Parathyroid adenoma (tissue), 2 donors: ENCODE measurements around the gene NKTR.

Experiments used
- H2AFZ ChIP-seq: fragments of 300-600 bp; sonication (generic); one replicate; pipeline ENCODE4 v1.7.0; 2017; ENCODE audit warnings: antibody characterized with exemption, mild to moderate bottlenecking
- H3K27ac ChIP-seq: fragments of 300-600 bp; sonication (generic); one replicate; pipeline ENCODE4 v1.7.0; 2017
- H3K27me3 ChIP-seq: fragments of 300-600 bp; sonication (generic); one replicate; pipeline ENCODE4 v1.7.0; 2017; ENCODE audit warnings: low read length; ENCODE audit not compliant: control insufficient read depth, insufficient read depth
- H3K36me3 ChIP-seq: fragments of 300-600 bp; sonication (generic); one replicate; pipeline ENCODE4 v1.7.0; 2017; ENCODE audit warnings: low read length; ENCODE audit not compliant: control insufficient read depth, insufficient read depth
- H3K4me1 ChIP-seq: fragments of 300-600 bp; sonication (generic); one replicate; pipeline ENCODE4 v1.7.0; 2017; ENCODE audit warnings: control low read depth
- H3K4me2 ChIP-seq: fragments of 300-600 bp; sonication (generic); one replicate; pipeline ENCODE4 v1.7.0; 2017; ENCODE audit warnings: low read length
- H3K4me3 ChIP-seq: fragments of 300-600 bp; sonication (generic); one replicate; pipeline ENCODE4 v1.7.0; 2017; ENCODE audit warnings: low read depth, low read length
- H3K79me2 ChIP-seq: fragments of 300-600 bp; sonication (generic); one replicate; pipeline ENCODE4 v1.7.0; 2017; ENCODE audit warnings: control low read depth
- H3K9ac ChIP-seq: fragments of 300-600 bp; sonication (generic); one replicate; pipeline ENCODE4 v1.7.0; 2017; ENCODE audit warnings: mild to moderate bottlenecking
- H3K9me3 ChIP-seq: fragments of 300-600 bp; sonication (generic); one replicate; pipeline ENCODE4 v1.7.0; 2017; ENCODE audit warnings: low read length; ENCODE audit not compliant: control insufficient read depth
- CTCF ChIP-seq: fragments of 300-600 bp; sonication (generic); IDR thresholded peaks from one replicate; pipeline ENCODE4 v1.7.0; 2017; ENCODE audit warnings: antibody characterized with exemption, mild to moderate bottlenecking
- donor health status: primary hyperparathyroidism.

Gene NKTR

DNA sequence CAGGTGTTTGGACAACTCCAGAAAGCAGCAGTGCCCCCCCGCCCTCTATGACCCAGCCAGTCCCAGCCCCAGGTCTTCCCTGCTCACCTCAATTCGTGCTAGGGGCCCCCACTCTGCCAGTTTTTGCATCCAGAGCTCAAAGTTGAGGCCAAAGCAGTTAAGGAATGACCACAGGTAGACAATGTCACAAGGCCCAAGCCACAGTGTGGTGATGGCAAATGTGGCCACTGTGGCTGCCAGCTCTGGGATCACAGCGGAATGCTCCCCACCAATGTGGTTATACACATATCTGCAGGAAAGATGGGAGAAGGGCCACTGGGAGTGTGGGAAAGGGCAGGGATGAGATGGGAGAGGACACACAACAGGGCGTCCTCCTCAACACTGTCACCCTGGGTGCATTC lies 93.0 kb downstream of the NKTR start:
- H3K36me3 ChIP-seq: no peaks in the 10 kb centered on the region
- H3K27ac ChIP-seq: no peak overlapping the region
- H3K9me3 ChIP-seq: no peaks in the 10 kb centered on the region
- TF ChIP-seq CTCF: no peak
- no peak overlapping the region for H3K9ac ChIP-seq
- no peak overlapping the region for H2AFZ ChIP-seq
- H3K79me2 ChIP-seq: no peaks in the 10 kb centered on the region
- no peaks in the 10 kb centered on the region for H3K27me3 ChIP-seq
- no peak overlapping the region for H3K4me2 ChIP-seq
- peaks cover 4% of the 10 kb centered on the region for H3K4me1 ChIP-seq
- no peak overlapping the region for H3K4me3 ChIP-seq

GRCh38 chr3:42694366-42694765 lies 93.9 kb downstream of the NKTR start:
- H3K27me3 ChIP-seq: no peaks in the 10 kb centered on the region
- no peaks in the 10 kb centered on the region for H3K36me3 ChIP-seq
- no peak overlapping the region for H3K27ac ChIP-seq
- no peaks in the 10 kb centered on the region for H3K9me3 ChIP-seq
- H3K9ac ChIP-seq: no peak overlapping the region
- no peak overlapping the region for H3K4me3 ChIP-seq
- no peak overlapping the region for H3K4me2 ChIP-seq
- no peak for TF ChIP-seq CTCF
- H2AFZ ChIP-seq: no peak overlapping the region
- peaks cover 8% of the 10 kb centered on the region for H3K4me1 ChIP-seq
- H3K79me2 ChIP-seq: no peaks in the 10 kb centered on the region

GRCh38 chr3:42696356-42697288 lies 96.1 kb downstream of the NKTR start:
- peaks cover 3% of the 10 kb centered on the region for H3K79me2 ChIP-seq
- no peak overlapping the region for H2AFZ ChIP-seq
- H3K4me1 ChIP-seq: peaks cover 18% of the 10 kb centered on the region
- no peaks in the 10 kb centered on the region for H3K27me3 ChIP-seq
- H3K4me3 ChIP-seq: no peak overlapping the region
- H3K4me2 ChIP-seq: no peak overlapping the region
- no peaks in the 10 kb centered on the region for H3K36me3 ChIP-seq
- no peak overlapping the region for H3K9ac ChIP-seq
- H3K27ac ChIP-seq: no peak overlapping the region
- TF ChIP-seq CTCF: no peak
- H3K9me3 ChIP-seq: no peaks in the 10 kb centered on the region

DNA sequence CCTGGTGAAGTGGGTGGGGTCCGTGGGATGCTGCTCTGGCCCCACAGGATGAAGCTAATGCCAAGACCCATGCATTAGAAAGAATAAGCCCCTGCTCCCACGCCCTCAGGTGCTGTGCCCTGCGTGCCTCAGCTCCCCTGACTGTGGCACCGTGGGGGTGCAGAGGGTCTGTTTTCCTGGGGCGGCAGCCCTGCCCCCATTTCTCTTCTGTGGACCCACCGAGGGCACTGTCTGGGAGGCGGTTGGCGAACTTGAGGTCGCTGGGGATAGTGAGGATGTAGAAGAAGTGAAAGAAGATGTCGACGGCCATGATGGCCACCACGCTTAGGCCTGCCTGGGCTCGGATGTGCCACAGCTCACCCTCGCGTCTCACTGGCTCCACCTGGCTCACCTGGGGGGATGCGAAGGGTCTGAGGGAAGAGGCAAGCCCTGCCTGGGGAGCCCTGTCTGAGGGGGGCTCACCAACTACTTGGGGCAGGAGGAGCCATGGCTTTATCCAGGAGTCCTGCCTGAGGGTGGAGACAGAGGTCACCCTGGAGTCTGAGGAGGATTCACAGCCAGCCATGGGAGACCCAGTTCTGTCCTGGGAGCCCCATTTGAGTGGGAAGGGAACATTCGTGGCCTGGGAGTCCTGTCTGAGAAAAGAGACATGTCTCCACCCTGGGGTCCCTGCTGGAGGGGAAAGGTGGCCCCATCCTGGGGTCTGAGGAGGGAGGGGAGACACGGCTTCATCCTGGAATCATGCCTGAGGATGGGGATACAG lies 97.0 kb downstream of the NKTR start:
- H3K9ac ChIP-seq: no peak overlapping the region
- no peaks in the 10 kb centered on the region for H3K27me3 ChIP-seq
- H3K4me2 ChIP-seq: no peak overlapping the region
- TF ChIP-seq CTCF: no peak
- H3K36me3 ChIP-seq: no peaks in the 10 kb centered on the region
- no peaks in the 10 kb centered on the region for H3K9me3 ChIP-seq
- H3K4me3 ChIP-seq: no peak overlapping the region
- peaks cover 3% of the 10 kb centered on the region for H3K79me2 ChIP-seq
- H2AFZ ChIP-seq: no peak overlapping the region
- peaks cover 18% of the 10 kb centered on the region for H3K4me1 ChIP-seq
- no peak overlapping the region for H3K27ac ChIP-seq
